Astrocyte of the cerebellum (primary cell): Measurements from ENCODE around the gene TPST1.

Experiments
- DNase-seq: peaks from one replicate; pipeline ENCODE4 v3.0.0-alpha.2; 2011; ENCODE audit warnings: low read depth
- H3K4me3 ChIP-seq: 2 replicates; pipeline ENCODE4 v1.5.1; 2011; ENCODE audit warnings: mild to moderate bottlenecking, low read depth, low read length, moderate library complexity
- CTCF ChIP-seq: IDR thresholded peaks from 2 replicates; pipeline ENCODE4 v1.5.1; 2012; ENCODE audit warnings: low read length, low read depth, moderate library complexity, mild to moderate bottlenecking; ENCODE audit errors: missing control alignments
- in situ Hi-C: cut with HindIII; loops from 2 replicates; pipeline ENCODE4 v1.10.0; 2017; ENCODE audit warnings: low sequenced_read_pairs

TPST1 gene

GRCh38 chr7:66296557-66296956, 91.4 kb downstream of the TPST1 start:
- in situ Hi-C loops, result no loop called here
- DNase-seq, result no peak
- TF ChIP-seq CTCF, result no peak
- no peak overlapping the region for H3K4me3 ChIP-seq

- DNase-seq, result no peak
- no peak overlapping the region for H3K4me3 ChIP-seq
- in situ Hi-C loops, result no loop called here
- no peak for TF ChIP-seq CTCF
These were observed 92.4 kb downstream of the TPST1 start for GRCh38 chr7:66297579-66297978.

DNA sequence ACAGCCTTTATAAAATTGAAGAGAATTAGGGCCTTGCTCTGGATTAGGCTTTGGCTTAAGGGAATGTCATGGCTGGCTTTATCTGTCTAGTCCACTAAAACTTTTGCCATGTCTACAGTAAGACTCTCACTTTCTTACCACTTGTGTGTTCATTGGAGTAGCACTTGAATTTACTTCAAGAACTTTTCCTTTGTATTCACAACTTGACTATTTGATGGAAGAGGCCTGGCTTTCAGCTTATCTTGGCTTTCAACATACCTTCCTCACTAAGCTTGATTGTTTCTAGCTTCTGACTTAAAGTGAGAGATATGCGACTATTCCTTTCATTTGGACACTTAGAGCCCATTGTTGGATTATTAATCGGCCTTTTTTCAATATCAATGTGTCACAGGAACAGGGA, 96.1 kb downstream of the TPST1 start:
- no peak overlapping the region for H3K4me3 ChIP-seq
- DNase-seq, result no peak
- in situ Hi-C loops, result no loop called here
- no peak for TF ChIP-seq CTCF

DNA sequence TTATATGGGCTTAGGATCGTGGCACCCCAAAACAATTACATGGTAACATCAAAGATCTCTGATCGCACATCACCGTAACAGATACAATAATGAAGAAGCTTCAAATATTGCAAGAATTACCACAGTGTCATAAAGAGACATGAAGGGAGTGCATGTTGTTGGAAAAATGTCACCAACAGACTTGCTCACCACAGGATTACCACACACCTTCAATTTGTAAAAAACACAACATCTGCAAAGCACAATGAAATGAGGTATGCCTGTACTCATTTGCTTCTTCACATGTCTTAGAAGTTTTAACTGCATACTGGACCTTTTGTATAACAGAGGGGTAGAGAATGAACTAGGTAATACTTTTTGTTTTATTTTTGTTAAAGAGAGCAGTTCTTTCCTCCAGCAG, 96.6 kb downstream of the TPST1 start:
- DNase-seq, result no peak
- in situ Hi-C loops, result no loop called here
- TF ChIP-seq CTCF, result no peak

DNA sequence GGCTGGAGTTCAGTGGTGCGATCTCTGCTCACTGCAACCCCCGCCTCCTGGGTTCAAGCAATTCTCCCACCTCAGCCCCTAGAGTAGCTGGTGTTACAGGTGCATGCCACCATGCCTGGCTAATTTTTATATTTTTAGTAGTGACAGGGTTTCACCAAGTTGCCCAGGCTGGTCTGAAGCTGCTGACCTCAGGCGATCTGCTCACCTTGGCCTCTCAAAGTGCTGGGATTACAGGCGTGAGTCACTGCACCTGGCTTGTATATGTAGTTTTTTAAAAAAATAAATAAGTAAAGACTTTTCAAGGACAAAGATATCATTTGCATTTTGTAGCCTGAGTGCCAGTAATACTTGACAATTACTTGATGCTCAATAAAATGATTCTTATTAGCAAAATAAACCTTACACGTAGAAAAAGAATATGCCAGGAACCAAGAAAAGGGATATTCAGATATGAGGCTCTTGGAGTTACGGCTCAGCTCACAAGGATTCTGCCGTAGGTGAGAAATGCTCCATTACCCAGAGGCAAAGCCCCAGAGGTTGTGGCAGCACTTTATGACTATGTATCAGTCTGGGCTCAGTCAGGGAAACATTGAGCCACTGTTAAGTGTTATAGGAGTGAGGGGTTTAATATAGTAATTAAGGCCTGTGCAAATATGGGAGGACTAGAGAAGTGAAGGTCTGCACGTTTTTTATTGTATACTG, 98.5 kb downstream of the TPST1 start:
- in situ Hi-C loops, result no loop called here
- no peak for TF ChIP-seq CTCF
- no peak for DNase-seq
- H3K4me3 ChIP-seq, result no peak overlapping the region

More for the DNA sequence above, 96.6 kb downstream of the TPST1 start:
- H3K4me3 ChIP-seq, result no peak overlapping the region

DNA sequence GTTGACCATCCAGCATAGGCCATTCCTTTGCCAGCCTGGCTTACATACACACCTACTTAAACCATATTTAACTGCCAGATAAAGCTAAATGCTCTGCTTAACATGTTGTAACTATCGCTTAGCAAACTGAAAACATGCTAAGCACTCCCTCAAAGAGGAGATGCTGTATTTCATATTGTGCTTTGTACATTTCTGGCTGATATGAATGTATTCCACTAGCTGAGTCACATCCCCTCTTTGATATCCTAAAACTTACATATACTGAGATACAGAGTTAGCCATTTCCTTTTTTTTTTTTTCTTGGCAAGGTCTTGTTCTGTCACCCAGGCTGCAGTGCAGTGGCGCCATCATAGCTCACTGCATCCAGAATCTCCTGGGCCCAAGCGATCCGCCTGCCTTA, 99.4 kb downstream of the TPST1 start:
- H3K4me3 ChIP-seq, result no peak overlapping the region
- in situ Hi-C loops, result no loop called here
- DNase-seq, result no peak
- no peak for TF ChIP-seq CTCF
